Stimulated activated naive B cell treated with anti-CD40 and anti-IgM and Interleukin-4, amounts not matched to agents 10 μg/mL and 1 μg/mL and 100 μg/mL, for 72 hours (primary cell): ENCODE measurements around the gene TLN1.
A peak's percentile ranks its signal among the peaks of the same experiment; 100 is the strongest.

Experiments
- ATAC-seq, 2 donors: fragments of 150-1000 bp; cut with Tn5 transposase; replicated peaks; 2 replicates each; pipeline ENCODE4 v1.10.0; 2021; ENCODE audit warnings: moderate library complexity in 1 of 2
- DNase-seq: peaks from one replicate; pipeline ENCODE4 v3.0.0; 2021
- H3K27ac Mint-ChIP-seq: one replicate; pipeline ENCODE4 v1.8.0; 2022; ENCODE audit warnings: mild to moderate bottlenecking, mixed read lengths
- H3K27me3 Mint-ChIP-seq, 2 donors: one replicate each; pipeline ENCODE4 v1.8.0; 2022; ENCODE audit warnings: mixed read lengths in 2 of 2
- H3K36me3 Mint-ChIP-seq, 2 donors: one replicate each; pipeline ENCODE4 v1.8.0; 2022; ENCODE audit warnings: mixed read lengths in 2 of 2, mild to moderate bottlenecking in 1 of 2
- H3K4me1 Mint-ChIP-seq, 2 donors: one replicate each; pipeline ENCODE4 v1.8.0; 2022; ENCODE audit warnings: mixed read lengths in 2 of 2, mild to moderate bottlenecking in 1 of 2
- H3K4me3 Mint-ChIP-seq, 2 donors: one replicate each; pipeline ENCODE4 v1.8.0; 2022; ENCODE audit warnings: mild to moderate bottlenecking in 2 of 2, mixed read lengths in 2 of 2, moderate library complexity in 1 of 2
- H3K9me3 Mint-ChIP-seq, 2 donors: one replicate each; pipeline ENCODE4 v1.8.0; 2022; ENCODE audit warnings: mixed read lengths in 2 of 2, mild to moderate bottlenecking in 1 of 2

TLN1 gene

GRCh38 chr9:35714123-35714522 is 17.9 kb downstream of the TLN1 start:
- Mint-ChIP-seq H3K27ac (peak overlapping the region; percentile 27), H3K4me3 (no peak overlapping the region), H3K4me1 (peaks cover 14 to 44% of the 10 kb centered on the region in 2 donors)

GRCh38 chr9:35713578-35713977 is 18.4 kb downstream of the TLN1 start:
- Mint-ChIP-seq H3K27me3 (no peaks in the 10 kb centered on the region), H3K4me3 (no peak overlapping the region), H3K27ac (peak overlapping the region; percentile 86), H3K9me3 (no peaks in the 10 kb centered on the region), H3K36me3 (peaks cover 77 to 85% of the 10 kb centered on the region in 2 donors), H3K4me1 (peaks cover 11 to 38% of the 10 kb centered on the region in 2 donors)
- DNase-seq (no peak), ATAC-seq (no peak)

More at GRCh38 chr9:35714123-35714522, 17.9 kb downstream of the TLN1 start:
- no peak for ATAC-seq
- no peak for DNase-seq
- Mint-ChIP-seq H3K36me3 (peaks cover 76 to 84% of the 10 kb centered on the region in 2 donors), H3K27me3 (no peaks in the 10 kb centered on the region), H3K9me3 (no peaks in the 10 kb centered on the region)

- Mint-ChIP-seq H3K36me3 (peaks cover 75 to 85% of the 10 kb centered on the region in 2 donors), H3K9me3 (no peaks in the 10 kb centered on the region), H3K27ac (no peak overlapping the region), H3K4me3 (no peak overlapping the region), H3K4me1 (peaks cover 8 to 31% of the 10 kb centered on the region in 2 donors), H3K27me3 (no peaks in the 10 kb centered on the region)
- no peak for DNase-seq
- ATAC-seq: no peak
These were observed 19.1 kb downstream of the TLN1 start for GRCh38 chr9:35712762-35713400.

- Mint-ChIP-seq H3K9me3 (no peaks in the 10 kb centered on the region), H3K36me3 (peaks cover 79 to 85% of the 10 kb centered on the region in 2 donors), H3K27me3 (no peaks in the 10 kb centered on the region), H3K4me3 (no peak overlapping the region), H3K4me1 (peaks cover 9 to 28% of the 10 kb centered on the region in 2 donors), H3K27ac (peak overlapping the region; percentile 42)
- peak; percentile 41 to 56 for ATAC-seq
- no peak for DNase-seq
These were observed 20.2 kb downstream of the TLN1 start for GRCh38 chr9:35711501-35712428.

- H3K27ac Mint-ChIP-seq: no peak overlapping the region
- H3K4me3 Mint-ChIP-seq: no peak overlapping the region
- H3K36me3 Mint-ChIP-seq: peaks cover 76 to 85% of the 10 kb centered on the region in 2 donors
- H3K27me3 Mint-ChIP-seq: no peaks in the 10 kb centered on the region
- ATAC-seq (no peak), DNase-seq (no peak)
- H3K9me3 Mint-ChIP-seq: no peaks in the 10 kb centered on the region
- H3K4me1 Mint-ChIP-seq: peaks cover 9 to 21% of the 10 kb centered on the region in 2 donors
These were observed 21.0 kb downstream of the TLN1 start for GRCh38 chr9:35710818-35711500.

GRCh38 chr9:35708146-35708545 is 23.8 kb downstream of the TLN1 start:
- peaks cover 68 to 85% of the 10 kb centered on the region in 2 donors for H3K36me3 Mint-ChIP-seq
- no peaks in the 10 kb centered on the region for H3K27me3 Mint-ChIP-seq
- DNase-seq: no peak
- no peak overlapping the region for H3K27ac Mint-ChIP-seq
- no peak overlapping the region for H3K4me3 Mint-ChIP-seq
- peaks cover 7 to 16% of the 10 kb centered on the region in 2 donors for H3K4me1 Mint-ChIP-seq
- ATAC-seq: no peak
- no peaks in the 10 kb centered on the region for H3K9me3 Mint-ChIP-seq

GRCh38 chr9:35706951-35707350 is 25.0 kb downstream of the TLN1 start:
- no peak overlapping the region for H3K27ac Mint-ChIP-seq
- H3K4me3 Mint-ChIP-seq: no peak overlapping the region

GRCh38 chr9:35705836-35706430 is 26.1 kb downstream of the TLN1 start:
- DNase-seq (no peak), ATAC-seq (no peak)
- Mint-ChIP-seq H3K4me1 (peaks cover 5% of the 10 kb centered on the region in 2 donors), H3K9me3 (no peaks in the 10 kb centered on the region), H3K27me3 (no peaks in the 10 kb centered on the region), H3K27ac (peak overlapping the region; percentile 3), H3K4me3 (no peak overlapping the region), H3K36me3 (peaks cover 56 to 74% of the 10 kb centered on the region in 2 donors)

More at GRCh38 chr9:35706951-35707350, 25.0 kb downstream of the TLN1 start:
- Mint-ChIP-seq H3K27me3 (no peaks in the 10 kb centered on the region), H3K9me3 (no peaks in the 10 kb centered on the region), H3K4me1 (peaks cover 5 to 11% of the 10 kb centered on the region in 2 donors), H3K36me3 (peaks cover 66 to 83% of the 10 kb centered on the region in 2 donors)
- ATAC-seq (no peak), DNase-seq (no peak)

- Mint-ChIP-seq H3K27ac (no peak overlapping the region), H3K9me3 (no peaks in the 10 kb centered on the region), H3K4me1 (peaks cover 5% of the 10 kb centered on the region in 2 donors), H3K36me3 (peaks cover 50 to 69% of the 10 kb centered on the region in 2 donors), H3K4me3 (no peak overlapping the region), H3K27me3 (no peaks in the 10 kb centered on the region)
- no peak for ATAC-seq
- DNase-seq: no peak
These were observed 26.6 kb downstream of the TLN1 start for GRCh38 chr9:35705372-35705771.

GRCh38 chr9:35703906-35704672 is 27.9 kb downstream of the TLN1 start:
- H3K36me3 Mint-ChIP-seq: peaks cover 44 to 63% of the 10 kb centered on the region in 2 donors
- DNase-seq (no peak), ATAC-seq (no peak)
- H3K4me3 Mint-ChIP-seq: no peak overlapping the region
- H3K9me3 Mint-ChIP-seq: no peaks in the 10 kb centered on the region
- H3K27ac Mint-ChIP-seq: no peak overlapping the region
- H3K27me3 Mint-ChIP-seq: no peaks in the 10 kb centered on the region
- H3K4me1 Mint-ChIP-seq: peaks cover 5% of the 10 kb centered on the region in 2 donors

- Mint-ChIP-seq H3K9me3 (no peaks in the 10 kb centered on the region), H3K27ac (peak overlapping the region; percentile 72), H3K4me1 (peaks cover 5 to 7% of the 10 kb centered on the region in 2 donors), H3K36me3 (peaks cover 41 to 59% of the 10 kb centered on the region in 2 donors), H3K27me3 (no peaks in the 10 kb centered on the region), H3K4me3 (no peak overlapping the region)
- DNase-seq (no peak), ATAC-seq (no peak)
These were observed 29.3 kb downstream of the TLN1 start for GRCh38 chr9:35702696-35703095.

- H3K27ac Mint-ChIP-seq: no peak overlapping the region
- no peaks in the 10 kb centered on the region for H3K27me3 Mint-ChIP-seq
- H3K4me3 Mint-ChIP-seq: no peak overlapping the region
- ATAC-seq (no peak), DNase-seq (no peak)
- H3K9me3 Mint-ChIP-seq: no peaks in the 10 kb centered on the region
- H3K36me3 Mint-ChIP-seq: peaks cover 44 to 57% of the 10 kb centered on the region in 2 donors
- peaks cover 12 to 22% of the 10 kb centered on the region in 2 donors for H3K4me1 Mint-ChIP-seq
These were observed 31.1 kb downstream of the TLN1 start for GRCh38 chr9:35700942-35701341.

GRCh38 chr9:35700031-35700430 is 32.0 kb downstream of the TLN1 start:
- Mint-ChIP-seq H3K4me3 (no peak overlapping the region), H3K36me3 (peaks cover 41 to 49% of the 10 kb centered on the region in 2 donors), H3K9me3 (no peaks in the 10 kb centered on the region), H3K27me3 (no peaks in the 10 kb centered on the region), H3K4me1 (peaks cover 12 to 22% of the 10 kb centered on the region in 2 donors), H3K27ac (no peak overlapping the region)
- ATAC-seq (no peak), DNase-seq (no peak)
